ENCODE measurements around the gene LIMS2. TPM values are rescaled to one million over a fixed set of nuclear protein-coding genes. Genes with fewer than 3 reads are reported as not detected.

LIMS2 gene
- total and polyA plus RNA-seq, 2 experiments from 2014 or later, result 1.6 to 3.5 TPM

DNA sequence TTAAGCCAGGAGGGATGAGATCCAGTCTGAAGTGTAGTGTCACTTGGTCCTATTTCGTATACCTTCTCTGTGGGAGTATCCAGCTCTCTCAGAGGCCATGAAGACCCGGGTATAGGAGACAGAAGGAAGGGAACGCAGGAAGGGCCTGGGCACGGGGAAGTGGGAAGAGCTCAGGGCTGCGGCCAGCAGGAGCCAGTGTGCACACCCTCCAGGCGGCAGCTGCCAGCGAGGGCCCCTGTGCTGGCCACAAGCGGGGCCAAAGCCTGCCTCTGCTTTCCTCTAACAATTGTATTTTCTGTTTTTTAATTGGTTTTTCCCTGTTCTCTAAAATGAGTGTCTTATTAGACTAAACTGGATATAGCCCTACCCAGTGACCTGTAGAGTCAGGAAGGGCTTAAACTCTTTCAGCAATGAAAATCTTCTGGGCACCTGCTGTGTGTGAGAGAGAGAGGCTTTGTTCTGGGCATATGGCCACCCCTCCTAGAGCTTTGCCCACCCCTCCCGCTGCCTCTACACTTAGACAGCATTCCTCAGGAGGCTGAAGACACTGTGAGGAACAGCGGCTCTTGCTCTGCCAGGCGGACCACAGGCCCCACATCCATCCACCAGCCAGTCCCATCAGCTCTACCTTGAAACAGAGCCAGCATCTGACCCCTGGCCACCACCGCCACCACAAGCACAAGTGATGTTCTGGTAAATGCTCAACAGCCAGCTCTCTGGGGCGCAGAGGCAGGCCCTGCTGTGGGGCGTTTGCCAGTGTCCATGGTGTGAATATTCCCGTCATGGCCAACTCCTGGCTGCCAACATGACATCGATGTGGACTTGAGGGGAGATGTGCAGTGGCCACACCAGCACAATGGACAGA is 19.9 kb downstream of the LIMS2 start:
- no peaks in the 10 kb centered on the region for H3K36me3 ChIP-seq (ENCODE audit: insufficient read depth)
- Mint-ChIP-seq H3K27me3 (ENCODE audit: insufficient read depth, low read depth, poor library complexity) (peaks cover 18% of the 10 kb centered on the region), H3K27ac (no peak overlapping the region), H3K4me3 (no peak overlapping the region), H3K4me1 (peaks cover 6% of the 10 kb centered on the region; the same call in 2 of the 3 replicates), H3K9me3 (no peaks in the 10 kb centered on the region), H3K36me3 (ENCODE audit: low read depth) (no peaks in the 10 kb centered on the region; the same call in 2 of the 3 replicates)
- ATAC-seq (peak; percentile 47), DNase-seq (ENCODE audit: low spot score) (no peak)
- no peaks in the 10 kb centered on the region; the same call in 1 of the 2 replicates for H4K20me1 ChIP-seq (replicated peaks; ENCODE audit: insufficient read depth)
- no peaks in the 10 kb centered on the region for H3F3A ChIP-seq (replicated peaks; ENCODE audit: low read depth)
- H3K27ac ChIP-seq (ENCODE audit: low read depth), result no peak overlapping the region
- no peak overlapping the region for H3K4me3 ChIP-seq
- H3K79me2 ChIP-seq (replicated peaks; ENCODE audit: insufficient read depth), result no peaks in the 10 kb centered on the region
- no peak overlapping the region for H3K4me2 ChIP-seq
- TF ChIP-seq REST (IDR thresholded peaks at IDR 0.05; ENCODE audit: unreplicated experiment) (no peak), ZNF331 (CRISPR knock-in tag; IDR thresholded peaks at IDR 0.05; ENCODE audit: low read depth) (no peak), EZH2phosphoT487 (IDR thresholded peaks at IDR 0.05; ENCODE audit: unreplicated experiment) (no peak), ZNF114 (CRISPR knock-in tag; IDR thresholded peaks at IDR 0.05) (no peak), NANOG (IDR thresholded peaks at IDR 0.05; ENCODE audit: borderline replicate concordance) (no peak)
- TF ChIP-seq, protein P1, sequence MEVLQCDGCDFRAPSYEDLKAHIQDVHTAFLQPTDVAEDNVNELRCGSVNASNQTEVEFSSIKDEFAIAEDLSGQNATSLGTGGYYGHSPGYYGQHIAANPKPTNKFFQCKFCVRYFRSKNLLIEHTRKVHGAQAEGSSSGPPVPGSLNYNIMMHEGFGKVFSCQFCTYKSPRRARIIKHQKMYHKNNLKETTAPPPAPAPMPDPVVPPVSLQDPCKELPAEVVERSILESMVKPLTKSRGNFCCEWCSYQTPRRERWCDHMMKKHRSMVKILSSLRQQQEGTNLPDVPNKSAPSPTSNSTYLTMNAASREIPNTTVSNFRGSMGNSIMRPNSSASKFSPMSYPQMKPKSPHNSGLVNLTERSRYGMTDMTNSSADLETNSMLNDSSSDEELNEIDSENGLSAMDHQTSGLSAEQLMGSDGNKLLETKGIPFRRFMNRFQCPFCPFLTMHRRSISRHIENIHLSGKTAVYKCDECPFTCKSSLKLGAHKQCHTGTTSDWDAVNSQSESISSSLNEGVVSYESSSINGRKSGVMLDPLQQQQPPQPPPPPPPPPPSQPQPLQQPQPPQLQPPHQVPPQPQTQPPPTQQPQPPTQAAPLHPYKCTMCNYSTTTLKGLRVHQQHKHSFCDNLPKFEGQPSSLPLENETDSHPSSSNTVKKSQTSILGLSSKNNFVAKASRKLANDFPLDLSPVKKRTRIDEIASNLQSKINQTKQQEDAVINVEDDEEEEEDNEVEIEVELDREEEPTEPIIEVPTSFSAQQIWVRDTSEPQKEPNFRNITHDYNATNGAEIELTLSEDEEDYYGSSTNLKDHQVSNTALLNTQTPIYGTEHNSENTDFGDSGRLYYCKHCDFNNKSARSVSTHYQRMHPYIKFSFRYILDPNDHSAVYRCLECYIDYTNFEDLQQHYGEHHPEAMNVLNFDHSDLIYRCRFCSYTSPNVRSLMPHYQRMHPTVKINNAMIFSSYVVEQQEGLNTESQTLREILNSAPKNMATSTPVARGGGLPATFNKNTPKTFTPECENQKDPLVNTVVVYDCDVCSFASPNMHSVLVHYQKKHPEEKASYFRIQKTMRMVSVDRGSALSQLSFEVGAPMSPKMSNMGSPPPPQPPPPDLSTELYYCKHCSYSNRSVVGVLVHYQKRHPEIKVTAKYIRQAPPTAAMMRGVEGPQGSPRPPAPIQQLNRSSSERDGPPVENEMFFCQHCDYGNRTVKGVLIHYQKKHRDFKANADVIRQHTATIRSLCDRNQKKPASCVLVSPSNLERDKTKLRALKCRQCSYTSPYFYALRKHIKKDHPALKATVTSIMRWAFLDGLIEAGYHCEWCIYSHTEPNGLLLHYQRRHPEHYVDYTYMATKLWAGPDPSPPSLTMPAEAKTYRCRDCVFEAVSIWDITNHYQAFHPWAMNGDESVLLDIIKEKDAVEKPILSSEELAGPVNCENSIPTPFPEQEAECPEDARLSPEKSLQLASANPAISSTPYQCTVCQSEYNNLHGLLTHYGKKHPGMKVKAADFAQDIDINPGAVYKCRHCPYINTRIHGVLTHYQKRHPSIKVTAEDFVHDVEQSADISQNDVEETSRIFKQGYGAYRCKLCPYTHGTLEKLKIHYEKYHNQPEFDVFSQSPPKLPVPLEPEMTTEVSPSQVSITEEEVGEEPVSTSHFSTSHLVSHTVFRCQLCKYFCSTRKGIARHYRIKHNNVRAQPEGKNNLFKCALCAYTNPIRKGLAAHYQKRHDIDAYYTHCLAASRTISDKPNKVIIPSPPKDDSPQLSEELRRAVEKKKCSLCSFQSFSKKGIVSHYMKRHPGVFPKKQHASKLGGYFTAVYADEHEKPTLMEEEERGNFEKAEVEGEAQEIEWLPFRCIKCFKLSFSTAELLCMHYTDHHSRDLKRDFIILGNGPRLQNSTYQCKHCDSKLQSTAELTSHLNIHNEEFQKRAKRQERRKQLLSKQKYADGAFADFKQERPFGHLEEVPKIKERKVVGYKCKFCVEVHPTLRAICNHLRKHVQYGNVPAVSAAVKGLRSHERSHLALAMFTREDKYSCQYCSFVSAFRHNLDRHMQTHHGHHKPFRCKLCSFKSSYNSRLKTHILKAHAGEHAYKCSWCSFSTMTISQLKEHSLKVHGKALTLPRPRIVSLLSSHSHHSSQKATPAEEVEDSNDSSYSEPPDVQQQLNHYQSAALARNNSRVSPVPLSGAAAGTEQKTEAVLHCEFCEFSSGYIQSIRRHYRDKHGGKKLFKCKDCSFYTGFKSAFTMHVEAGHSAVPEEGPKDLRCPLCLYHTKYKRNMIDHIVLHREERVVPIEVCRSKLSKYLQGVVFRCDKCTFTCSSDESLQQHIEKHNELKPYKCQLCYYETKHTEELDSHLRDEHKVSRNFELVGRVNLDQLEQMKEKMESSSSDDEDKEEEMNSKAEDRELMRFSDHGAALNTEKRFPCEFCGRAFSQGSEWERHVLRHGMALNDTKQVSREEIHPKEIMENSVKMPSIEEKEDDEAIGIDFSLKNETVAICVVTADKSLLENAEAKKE (CRISPR knock-in tag; IDR thresholded peaks at IDR 0.05), result no peak
- H3K4me1 ChIP-seq (ENCODE audit: insufficient read depth), result no peaks in the 10 kb centered on the region
- H3K9me2 ChIP-seq (ENCODE audit: insufficient read depth), result no peaks in the 10 kb centered on the region
- H3K27me3 ChIP-seq (ENCODE audit: insufficient read depth), result no peaks in the 10 kb centered on the region
- H2AFZ ChIP-seq, result no peak overlapping the region
